Measurements from ENCODE around the gene CYTH3. TPM values are rescaled to one million over a fixed set of nuclear protein-coding genes. Genes with fewer than 3 reads are reported as not detected.
"Not testable (repeated sequence)": the region's sequence is repeated elsewhere in the genome, so short reads cannot be mapped to it uniquely, and the experiment has no call there.

CYTH3 gene
- total RNA-seq, 1 donor, result 8.3 TPM

GRCh38 chr7:6235029-6235871, 37.2 kb downstream of the CYTH3 start:
- H3K4me3 ChIP-seq (ENCODE audit: low read length), result no peak overlapping the region
- peaks cover 30% of the 10 kb centered on the region for H3K4me1 ChIP-seq (ENCODE audit: insufficient read depth, low read length)
- no peaks in the 10 kb centered on the region for H3K27me3 ChIP-seq (ENCODE audit: insufficient read depth, low read length)
- H3K9me3 ChIP-seq (ENCODE audit: low read depth, low read length), result no peaks in the 10 kb centered on the region

GRCh38 chr7:6234384-6234783, 38.0 kb downstream of the CYTH3 start:
- Histone ChIP-seq H3K4me3 (ENCODE audit: low read length) (no peak overlapping the region), H3K27me3 (ENCODE audit: insufficient read depth, low read length) (no peaks in the 10 kb centered on the region), H3K9me3 (ENCODE audit: low read depth, low read length) (no peaks in the 10 kb centered on the region), H3K4me1 (ENCODE audit: insufficient read depth, low read length) (peaks cover 36% of the 10 kb centered on the region)

GRCh38 chr7:6232534-6232933, 39.9 kb downstream of the CYTH3 start:
- no peaks in the 10 kb centered on the region for H3K27me3 ChIP-seq (ENCODE audit: insufficient read depth, low read length)
- peaks cover 49% of the 10 kb centered on the region for H3K4me1 ChIP-seq (ENCODE audit: insufficient read depth, low read length)
- no peaks in the 10 kb centered on the region for H3K9me3 ChIP-seq (ENCODE audit: low read depth, low read length)
- no peak overlapping the region for H3K4me3 ChIP-seq (ENCODE audit: low read length)

GRCh38 chr7:6232116-6232515, 40.3 kb downstream of the CYTH3 start:
- no peak overlapping the region for H3K4me3 ChIP-seq (ENCODE audit: low read length)

GRCh38 chr7:6231184-6231583, 41.2 kb downstream of the CYTH3 start:
- Histone ChIP-seq H3K27me3 (ENCODE audit: insufficient read depth, low read length) (no peaks in the 10 kb centered on the region), H3K9me3 (ENCODE audit: low read depth, low read length) (no peaks in the 10 kb centered on the region), H3K4me1 (ENCODE audit: insufficient read depth, low read length) (peaks cover 49% of the 10 kb centered on the region), H3K4me3 (ENCODE audit: low read length) (no peak overlapping the region)

More at GRCh38 chr7:6232116-6232515, 40.3 kb downstream of the CYTH3 start:
- no peaks in the 10 kb centered on the region for H3K9me3 ChIP-seq (ENCODE audit: low read depth, low read length)
- H3K27me3 ChIP-seq (ENCODE audit: insufficient read depth, low read length), result no peaks in the 10 kb centered on the region
- peaks cover 49% of the 10 kb centered on the region for H3K4me1 ChIP-seq (ENCODE audit: insufficient read depth, low read length)

GRCh38 chr7:6229284-6229683, 43.1 kb downstream of the CYTH3 start:
- peaks cover 47% of the 10 kb centered on the region for H3K4me1 ChIP-seq (ENCODE audit: insufficient read depth, low read length)
- H3K9me3 ChIP-seq (ENCODE audit: low read depth, low read length); H3K27me3 ChIP-seq (ENCODE audit: insufficient read depth, low read length); H3K4me3 ChIP-seq (ENCODE audit: low read length): not testable (repeated sequence)

- no peak overlapping the region for H3K4me3 ChIP-seq (ENCODE audit: low read length)
- H3K27me3 ChIP-seq (ENCODE audit: insufficient read depth, low read length), result no peaks in the 10 kb centered on the region
- no peaks in the 10 kb centered on the region for H3K9me3 ChIP-seq (ENCODE audit: low read depth, low read length)
- H3K4me1 ChIP-seq (ENCODE audit: insufficient read depth, low read length), result peaks cover 40% of the 10 kb centered on the region
Measured at GRCh38 chr7:6228361-6229229, 43.8 kb downstream of the CYTH3 start.

GRCh38 chr7:6227294-6227846, 45.1 kb downstream of the CYTH3 start:
- Histone ChIP-seq H3K4me3 (ENCODE audit: low read length) (no peak overlapping the region), H3K4me1 (ENCODE audit: insufficient read depth, low read length) (peaks cover 28% of the 10 kb centered on the region), H3K9me3 (ENCODE audit: low read depth, low read length) (no peaks in the 10 kb centered on the region), H3K27me3 (ENCODE audit: insufficient read depth, low read length) (no peaks in the 10 kb centered on the region)

- Histone ChIP-seq H3K27me3 (ENCODE audit: insufficient read depth, low read length) (no peaks in the 10 kb centered on the region), H3K4me1 (ENCODE audit: insufficient read depth, low read length) (peaks cover 30% of the 10 kb centered on the region), H3K9me3 (ENCODE audit: low read depth, low read length) (no peaks in the 10 kb centered on the region), H3K4me3 (ENCODE audit: low read length) (no peak overlapping the region)
Measured at GRCh38 chr7:6226194-6226799, 46.1 kb downstream of the CYTH3 start.

GRCh38 chr7:6223411-6223810, 49.0 kb downstream of the CYTH3 start:
- H3K4me1 ChIP-seq (ENCODE audit: insufficient read depth, low read length), result peaks cover 41% of the 10 kb centered on the region
- not testable (repeated sequence) for H3K27me3 ChIP-seq (ENCODE audit: insufficient read depth, low read length); H3K4me3 ChIP-seq (ENCODE audit: low read length); H3K9me3 ChIP-seq (ENCODE audit: low read depth, low read length)

- not testable (repeated sequence) for H3K9me3 ChIP-seq (ENCODE audit: low read depth, low read length); H3K4me3 ChIP-seq (ENCODE audit: low read length); H3K27me3 ChIP-seq (ENCODE audit: insufficient read depth, low read length)
- peaks cover 41% of the 10 kb centered on the region for H3K4me1 ChIP-seq (ENCODE audit: insufficient read depth, low read length)
Measured at GRCh38 chr7:6223010-6223409, 49.4 kb downstream of the CYTH3 start.

GRCh38 chr7:6221340-6222319, 50.8 kb downstream of the CYTH3 start:
- no peak overlapping the region for H3K4me3 ChIP-seq (ENCODE audit: low read length)

GRCh38 chr7:6218329-6218728, 54.1 kb downstream of the CYTH3 start:
- Histone ChIP-seq H3K27me3 (ENCODE audit: insufficient read depth, low read length) (no peaks in the 10 kb centered on the region), H3K4me1 (ENCODE audit: insufficient read depth, low read length) (peaks cover 46% of the 10 kb centered on the region), H3K4me3 (ENCODE audit: low read length) (no peak overlapping the region), H3K9me3 (ENCODE audit: low read depth, low read length) (no peaks in the 10 kb centered on the region)

More at GRCh38 chr7:6221340-6222319, 50.8 kb downstream of the CYTH3 start:
- no peaks in the 10 kb centered on the region for H3K27me3 ChIP-seq (ENCODE audit: insufficient read depth, low read length)
- no peaks in the 10 kb centered on the region for H3K9me3 ChIP-seq (ENCODE audit: low read depth, low read length)
- peaks cover 46% of the 10 kb centered on the region for H3K4me1 ChIP-seq (ENCODE audit: insufficient read depth, low read length)

- H3K27me3 ChIP-seq (ENCODE audit: insufficient read depth, low read length), result no peaks in the 10 kb centered on the region
- no peaks in the 10 kb centered on the region for H3K4me1 ChIP-seq (ENCODE audit: insufficient read depth, low read length)
Measured at GRCh38 chr7:6212008-6212407, 60.4 kb downstream of the CYTH3 start.

More at GRCh38 chr7:6212008-6212407, 60.4 kb downstream of the CYTH3 start:
- Histone ChIP-seq H3K9me3 (ENCODE audit: low read depth, low read length) (no peaks in the 10 kb centered on the region), H3K4me3 (ENCODE audit: low read length) (no peak overlapping the region)
